GM23338 (cell line): Measurements from ENCODE around the gene RBM28. TPM values are rescaled to one million over a fixed set of nuclear protein-coding genes. Genes with fewer than 3 reads are reported as not detected.
A peak's percentile ranks its signal among the peaks of the same experiment; 100 is the strongest.

Experiments
- ATAC-seq: fragments of 200-7000 bp; cut with Tn5 transposase; 3 replicates; pipeline ENCODE4 v1.9.1; 2020
- DNase-seq: peaks from one replicate; pipeline ENCODE4 v3.0.0-alpha.2; 2015; ENCODE audit warnings: low spot score
- H2AFZ ChIP-seq: fragments of 200-600 bp; sonication (generic); 2 replicates; pipeline ENCODE4 v1.8.0; 2016; ENCODE audit warnings: antibody characterized with exemption, mild to moderate bottlenecking, moderate library complexity
- H3F3A ChIP-seq: fragments of 200-600 bp; sonication (generic); replicated peaks from 2 replicates; pipeline ENCODE4 v1.8.0; 2017; ENCODE audit warnings: antibody characterized with exemption, mixed run types, low read depth
- H3K27ac ChIP-seq: fragments of 200-600 bp; sonication (generic); 2 replicates; pipeline ENCODE4 v1.6.1; 2016; ENCODE audit warnings: low read depth
- H3K27me3 ChIP-seq: fragments of 200-600 bp; sonication (generic); 2 replicates; pipeline ENCODE4 v1.8.0; 2016; ENCODE audit warnings: mild to moderate bottlenecking, mixed run types, moderate library complexity; ENCODE audit not compliant: insufficient read depth
- H3K36me3 ChIP-seq: fragments of 200-600 bp; sonication (generic); 2 replicates; pipeline ENCODE4 v1.8.0; 2016; ENCODE audit warnings: mild to moderate bottlenecking; ENCODE audit not compliant: insufficient read depth
- H3K4me1 ChIP-seq: fragments of 200-600 bp; sonication (generic); 2 replicates; pipeline ENCODE4 v1.8.0; 2016; ENCODE audit warnings: mild to moderate bottlenecking, moderate library complexity; ENCODE audit not compliant: insufficient read depth
- H3K4me2 ChIP-seq: fragments of 200-600 bp; sonication (generic); 2 replicates; pipeline ENCODE4 v1.7.1; 2017; ENCODE audit warnings: mixed run types
- H3K4me3 ChIP-seq: fragments of 200-600 bp; sonication (generic); 2 replicates; pipeline ENCODE4 v1.6.1; 2016; ENCODE audit warnings: mixed run types
- H3K79me2 ChIP-seq: fragments of 200-600 bp; sonication (generic); replicated peaks from 2 replicates; pipeline ENCODE4 v1.8.0; 2017; ENCODE audit warnings: mild to moderate bottlenecking; ENCODE audit not compliant: insufficient read depth
- H3K9me2 ChIP-seq: fragments of 200-600 bp; sonication (generic); 2 replicates; pipeline ENCODE4 v1.8.0; 2017; ENCODE audit not compliant: insufficient read depth
- H4K20me1 ChIP-seq: fragments of 200-600 bp; sonication (generic); replicated peaks from 2 replicates; pipeline ENCODE4 v1.8.0; 2017; ENCODE audit warnings: mild to moderate bottlenecking; ENCODE audit not compliant: insufficient read depth
- H3K27ac Mint-ChIP-seq: 2 replicates; pipeline ENCODE4 v1.8.0; 2020; ENCODE audit warnings: inconsistent platforms, mild to moderate bottlenecking, moderate library complexity, mixed read lengths
- H3K27me3 Mint-ChIP-seq: 3 replicates; pipeline ENCODE4 v1.8.0; 2022; ENCODE audit warnings: low read depth, mild to moderate bottlenecking, moderate library complexity, mixed read lengths, inconsistent platforms; ENCODE audit not compliant: insufficient read depth, poor library complexity
- H3K36me3 Mint-ChIP-seq: 3 replicates; pipeline ENCODE4 v1.8.0; 2021; ENCODE audit warnings: low read depth, mild to moderate bottlenecking, inconsistent platforms, moderate library complexity, mixed read lengths
- H3K4me1 Mint-ChIP-seq: 3 replicates; pipeline ENCODE4 v1.8.0; 2020; ENCODE audit warnings: mild to moderate bottlenecking, inconsistent platforms, mixed read lengths
- H3K4me3 Mint-ChIP-seq: 3 replicates; pipeline ENCODE4 v1.8.0; 2021; ENCODE audit warnings: moderate library complexity, mild to moderate bottlenecking, inconsistent platforms, mixed read lengths
- H3K9me3 Mint-ChIP-seq: 3 replicates; pipeline ENCODE4 v1.8.0; 2020; ENCODE audit warnings: moderate library complexity, mild to moderate bottlenecking, inconsistent platforms, mixed read lengths
- CREB1 ChIP-seq: fragments of 250-450 bp; sonication (Bioruptor Pico); IDR thresholded peaks from 2 replicates; pipeline ENCODE4 v1.5.0; 2020; ENCODE audit warnings: low read depth, mild to moderate bottlenecking, moderate library complexity
- CTCF ChIP-seq, 2 experiments: fragments of 200-600 bp in 1 of 2; sonication (generic) in 1 of 2; conservative IDR thresholded peaks; 2 replicates each; pipeline versions ENCODE4 v1.5.1 to v1.6.1; 2016 to 2017; ENCODE audit warnings: antibody characterized with exemption in 2 of 2, low read depth in 2 of 2, mild to moderate bottlenecking in 2 of 2, moderate library complexity in 1 of 2
- ETS1 ChIP-seq: IDR thresholded peaks from 2 replicates; pipeline ENCODE4 v1.6.1; 2016; ENCODE audit warnings: antibody characterized with exemption
- EZH2 ChIP-seq: fragments of 200-600 bp; sonication (generic); IDR thresholded peaks from one replicate; pipeline ENCODE4 v1.8.0; 2017; ENCODE audit warnings: antibody characterized with exemption, mild to moderate bottlenecking, low read depth; ENCODE audit not compliant: unreplicated experiment
- EZH2phosphoT487 ChIP-seq: fragments of 200-600 bp; sonication (generic); IDR thresholded peaks from one replicate; pipeline ENCODE4 v1.8.1; 2018; ENCODE audit warnings: antibody characterized with exemption; ENCODE audit not compliant: unreplicated experiment
- JUNB ChIP-seq: IDR thresholded peaks from one replicate; pipeline ENCODE4 v1.6.1; 2016; ENCODE audit warnings: antibody characterized with exemption; ENCODE audit not compliant: unreplicated experiment
- NANOG ChIP-seq: IDR thresholded peaks from 2 replicates; pipeline ENCODE4 v1.6.1; 2016; ENCODE audit warnings: antibody characterized with exemption, borderline replicate concordance
- POLR2AphosphoS5 ChIP-seq: IDR thresholded peaks from 2 replicates; pipeline ENCODE4 v1.6.1; 2016; ENCODE audit warnings: antibody characterized with exemption, low read depth
- REST ChIP-seq: IDR thresholded peaks from one replicate; pipeline ENCODE4 v1.6.1; 2018; ENCODE audit warnings: antibody characterized with exemption; ENCODE audit not compliant: unreplicated experiment
- STAT1 ChIP-seq: IDR thresholded peaks from one replicate; pipeline ENCODE4 v1.6.1; 2016; ENCODE audit warnings: antibody characterized with exemption; ENCODE audit not compliant: unreplicated experiment
- ZNF114 ChIP-seq: fragments of 250-450 bp; sonication (Bioruptor Pico); IDR thresholded peaks from 2 replicates; pipeline ENCODE4 v1.5.0; 2020; ENCODE audit warnings: mild to moderate bottlenecking, moderate library complexity
- ZNF331 ChIP-seq: fragments of 250-450 bp; sonication (Bioruptor Pico); IDR thresholded peaks from 2 replicates; pipeline ENCODE4 v1.5.0; 2020; ENCODE audit warnings: low read depth, mild to moderate bottlenecking, moderate library complexity
- ZNF462 ChIP-seq: fragments of 250-450 bp; sonication (Bioruptor Pico); IDR thresholded peaks from 2 replicates; pipeline ENCODE4 v1.5.0; 2020; ENCODE audit warnings: mild to moderate bottlenecking, moderate library complexity
- long read RNA-seq: library from polyadenylated mRNA; unstranded; transcript quantifications from one replicate; pipeline ENCODE4 v2.0.0, GENCODE V29; 2020; ENCODE audit not compliant: unreplicated experiment
- polyA plus RNA-seq: library from polyadenylated mRNA; unstranded; fragments of >200 nt; fragmentation: Nextera tagmentation; extraction: Ambion mirVana; gene quantifications from 2 replicates; pipeline ENCODE4 v1.2.1, GENCODE V29; 2016
- total RNA-seq: library from RNA; depleted of rRNA; stranded (reverse); fragments of >200 nt; shearing (Covaris generic); gene quantifications from 2 replicates; pipeline ENCODE4 v1.2.3, GENCODE V29; 2014; rRNA removed

The RBM28 gene
- total RNA-seq (24.3 and 29.2 TPM in 2 replicates), polyA plus RNA-seq (83.8 and 87.5 TPM in 2 replicates)
- long read RNA-seq, full-length matches to known transcripts = 12 of 35 reads
- long read RNA-seq, partial matches to known transcripts = 21 of 35 reads
- long read RNA-seq, other reads (novel, unspliced or antisense) = 2 of 35 reads

- H2AFZ ChIP-seq = peak within 1 kb of the TSS; percentile 98
- peak; percentile 95 for DNase-seq
Observed at GRCh38 chr7:128343554-128344430, at the start of gene RBM28. TSS of gene RBM28 (minus strand) at chr7:128343908. CDS start at chr7:128343793, 115 bp downstream.

More at GRCh38 chr7:128343554-128344430, at the start of gene RBM28:
- peak within 1 kb of the TSS; percentile 96 for H3K4me3 Mint-ChIP-seq
- peaks cover 6% of the 10 kb centered on the region for H3K36me3 ChIP-seq
- peaks cover 6% of the 10 kb centered on the region for H3K36me3 Mint-ChIP-seq
- H3K9me2 ChIP-seq = no peaks in the 10 kb centered on the region
- H3K79me2 ChIP-seq = peaks cover 37% of the 10 kb centered on the region
- peak within 1 kb of the TSS; percentile 81 for H3K27ac ChIP-seq
- peaks cover 9% of the 10 kb centered on the region for H3K4me1 Mint-ChIP-seq
- H3F3A ChIP-seq = no peaks in the 10 kb centered on the region
- peaks cover 22% of the 10 kb centered on the region for H4K20me1 ChIP-seq
- H3K27me3 ChIP-seq = peaks cover 15% of the 10 kb centered on the region
- TF ChIP-seq ZNF462 (CRISPR knock-in tag) (no peak), ZNF331 (CRISPR knock-in tag) (no peak), ETS1 (peak; percentile 56; the same call in 1 of the 2 replicates), ZNF114 (CRISPR knock-in tag) (no peak), JUNB (no peak), EZH2phosphoT487 (no peak), CREB1 (peak; percentile 75), REST (no peak), EZH2 (no peak), NANOG (no peak), CTCF (conservative IDR thresholded peaks at IDR 0.05; ENCODE audit: low read depth in 2 of 2) (no peak), STAT1 (no peak), POLR2AphosphoS5 (peak; percentile 97)
- peaks cover 7% of the 10 kb centered on the region for H3K27me3 Mint-ChIP-seq
- peak; percentile 94 for ATAC-seq
- H3K9me3 Mint-ChIP-seq = no peaks in the 10 kb centered on the region
- H3K4me2 ChIP-seq = peak within 1 kb of the TSS; percentile 97
- peak within 1 kb of the TSS; percentile 73 for H3K4me3 ChIP-seq
- H3K27ac Mint-ChIP-seq = peak within 1 kb of the TSS; percentile 97
- H3K4me1 ChIP-seq = peaks cover 11% of the 10 kb centered on the region
